DND-41 (cell line): Measurements from ENCODE around the gene BTNL9.

Experiments used
- ATAC-seq: fragments of 200-7000 bp; cut with Tn5 transposase; 3 replicates; pipeline ENCODE4 v1.9.1; 2021; ENCODE audit warnings: low read depth; ENCODE audit not compliant: insufficient read depth
- DNase-seq: peaks from one replicate; pipeline ENCODE4 v3.0.0-alpha.2; 2020
- H2AFZ ChIP-seq: 2 replicates; pipeline ENCODE4 v1.6.0; 2012; ENCODE audit warnings: low read depth, low read length
- H3K27ac ChIP-seq: 2 replicates; pipeline ENCODE4 v1.5.1; 2012; ENCODE audit warnings: low read length, inconsistent platforms
- H3K27me3 ChIP-seq: fragments of 200-600 bp; sonication (generic); 2 replicates; pipeline ENCODE4 v1.6.0; 2012; ENCODE audit warnings: low read length, mild to moderate bottlenecking, inconsistent platforms; ENCODE audit not compliant: insufficient read depth, poor library complexity
- H3K36me3 ChIP-seq: 2 replicates; pipeline ENCODE4 v1.5.1; 2012; ENCODE audit warnings: low read length, inconsistent platforms; ENCODE audit not compliant: insufficient read depth
- H3K4me1 ChIP-seq: 2 replicates; pipeline ENCODE4 v1.5.1; 2012; ENCODE audit warnings: mild to moderate bottlenecking, low read length; ENCODE audit not compliant: insufficient read depth
- H3K4me2 ChIP-seq: 2 replicates; pipeline ENCODE4 v1.6.0; 2012; ENCODE audit warnings: mild to moderate bottlenecking, moderate library complexity, low read length, inconsistent platforms; ENCODE audit not compliant: insufficient read depth
- H3K4me3 ChIP-seq, 2 experiments: fragments of 200-600 bp in 1 of 2; shearing (Covaris generic) in 1 of 2; 2 replicates each; pipeline ENCODE4 v1.5.1; 2012 to 2016; ENCODE audit warnings: inconsistent platforms in 2 of 2, low read length in 2 of 2, mild to moderate bottlenecking in 2 of 2, low read depth in 1 of 2, moderate library complexity in 1 of 2
- H3K79me2 ChIP-seq: 2 replicates; pipeline ENCODE4 v1.6.0; 2012; ENCODE audit warnings: low read length, inconsistent platforms; ENCODE audit not compliant: insufficient read depth
- H3K9ac ChIP-seq: 2 replicates; pipeline ENCODE4 v1.6.0; 2012; ENCODE audit warnings: low read depth, mild to moderate bottlenecking, inconsistent platforms, low read length, moderate library complexity
- H3K9me3 ChIP-seq: 2 replicates; pipeline ENCODE4 v1.5.1; 2012; ENCODE audit warnings: low read length, moderate library complexity, mild to moderate bottlenecking, inconsistent platforms; ENCODE audit not compliant: insufficient read depth, severe bottlenecking
- H4K20me1 ChIP-seq: 2 replicates; pipeline ENCODE4 v1.6.0; 2012; ENCODE audit warnings: low read length; ENCODE audit not compliant: insufficient read depth
- EZH2 ChIP-seq: IDR thresholded peaks from 3 replicates; pipeline ENCODE4 v1.6.1; 2012; ENCODE audit warnings: borderline replicate concordance, low read depth, mild to moderate bottlenecking, moderate library complexity, low read length, inconsistent platforms; ENCODE audit not compliant: severe bottlenecking
- TF ChIP-seq, protein P1 (sequence below): IDR thresholded peaks from 2 replicates; pipeline ENCODE4 v1.5.1; 2012; ENCODE audit warnings: borderline replicate concordance, low read length, moderate library complexity, mild to moderate bottlenecking; ENCODE audit not compliant: poor library complexity, severe bottlenecking; ENCODE audit errors: extremely low read depth

BTNL9 gene

GRCh38 chr5:181042036-181042713 lies 2.1 kb downstream of the BTNL9 start:
- Histone ChIP-seq H3K4me1 (no peaks in the 10 kb centered on the region), H2AFZ (no peak overlapping the region), H3K9me3 (no peaks in the 10 kb centered on the region), H3K27me3 (peaks cover 25% of the 10 kb centered on the region), H3K79me2 (no peaks in the 10 kb centered on the region), H3K9ac (no peak overlapping the region), H3K4me2 (no peak overlapping the region), H4K20me1 (no peaks in the 10 kb centered on the region), H3K4me3 (no peak overlapping the region), H3K27ac (no peak overlapping the region), H3K36me3 (no peaks in the 10 kb centered on the region)
- TF ChIP-seq EZH2, result no peak
- TF ChIP-seq, protein P1, sequence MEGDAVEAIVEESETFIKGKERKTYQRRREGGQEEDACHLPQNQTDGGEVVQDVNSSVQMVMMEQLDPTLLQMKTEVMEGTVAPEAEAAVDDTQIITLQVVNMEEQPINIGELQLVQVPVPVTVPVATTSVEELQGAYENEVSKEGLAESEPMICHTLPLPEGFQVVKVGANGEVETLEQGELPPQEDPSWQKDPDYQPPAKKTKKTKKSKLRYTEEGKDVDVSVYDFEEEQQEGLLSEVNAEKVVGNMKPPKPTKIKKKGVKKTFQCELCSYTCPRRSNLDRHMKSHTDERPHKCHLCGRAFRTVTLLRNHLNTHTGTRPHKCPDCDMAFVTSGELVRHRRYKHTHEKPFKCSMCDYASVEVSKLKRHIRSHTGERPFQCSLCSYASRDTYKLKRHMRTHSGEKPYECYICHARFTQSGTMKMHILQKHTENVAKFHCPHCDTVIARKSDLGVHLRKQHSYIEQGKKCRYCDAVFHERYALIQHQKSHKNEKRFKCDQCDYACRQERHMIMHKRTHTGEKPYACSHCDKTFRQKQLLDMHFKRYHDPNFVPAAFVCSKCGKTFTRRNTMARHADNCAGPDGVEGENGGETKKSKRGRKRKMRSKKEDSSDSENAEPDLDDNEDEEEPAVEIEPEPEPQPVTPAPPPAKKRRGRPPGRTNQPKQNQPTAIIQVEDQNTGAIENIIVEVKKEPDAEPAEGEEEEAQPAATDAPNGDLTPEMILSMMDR, result no peak
- DNase-seq, result no peak
- ATAC-seq, result no peak

- H2AFZ ChIP-seq, result no peak overlapping the region
- H3K4me2 ChIP-seq, result no peak overlapping the region
- no peak for ATAC-seq
- H3K4me1 ChIP-seq, result no peaks in the 10 kb centered on the region
- no peaks in the 10 kb centered on the region for H3K36me3 ChIP-seq
- no peak overlapping the region for H3K4me3 ChIP-seq
- no peak overlapping the region for H3K9ac ChIP-seq
- TF ChIP-seq, protein P1, result no peak
- TF ChIP-seq EZH2, result no peak
- no peaks in the 10 kb centered on the region for H4K20me1 ChIP-seq
- peaks cover 25% of the 10 kb centered on the region for H3K27me3 ChIP-seq
- H3K9me3 ChIP-seq, result no peaks in the 10 kb centered on the region
- no peak overlapping the region for H3K27ac ChIP-seq
- no peak for DNase-seq
- H3K79me2 ChIP-seq, result no peaks in the 10 kb centered on the region
Measured at GRCh38 chr5:181042722-181043121, 2.7 kb downstream of the BTNL9 start.

GRCh38 chr5:181043285-181044092 lies 3.4 kb downstream of the BTNL9 start:
- Histone ChIP-seq H3K4me1 (no peaks in the 10 kb centered on the region), H3K4me3 (no peak overlapping the region), H3K9me3 (no peaks in the 10 kb centered on the region), H4K20me1 (no peaks in the 10 kb centered on the region), H3K4me2 (no peak overlapping the region), H3K9ac (no peak overlapping the region), H2AFZ (no peak overlapping the region), H3K27ac (no peak overlapping the region), H3K36me3 (no peaks in the 10 kb centered on the region), H3K27me3 (peaks cover 29% of the 10 kb centered on the region), H3K79me2 (no peaks in the 10 kb centered on the region)
- no peak for TF ChIP-seq EZH2
- TF ChIP-seq, protein P1, result no peak
- no peak for DNase-seq
- no peak for ATAC-seq
